VCaP (cell line): ENCODE measurements around the gene SCN10A.

ENCODE experiments used
- H3K27ac ChIP-seq: fragments of 450-650 bp; 2 replicates; pipeline ENCODE4 v1.5.1; 2017
- TF ChIP-seq, protein P1 (sequence below): fragments of 450-650 bp; conservative IDR thresholded peaks from 2 replicates; pipeline ENCODE4 v1.5.1; 2017; ENCODE audit warnings: mild to moderate bottlenecking, moderate library complexity

SCN10A gene

DNA sequence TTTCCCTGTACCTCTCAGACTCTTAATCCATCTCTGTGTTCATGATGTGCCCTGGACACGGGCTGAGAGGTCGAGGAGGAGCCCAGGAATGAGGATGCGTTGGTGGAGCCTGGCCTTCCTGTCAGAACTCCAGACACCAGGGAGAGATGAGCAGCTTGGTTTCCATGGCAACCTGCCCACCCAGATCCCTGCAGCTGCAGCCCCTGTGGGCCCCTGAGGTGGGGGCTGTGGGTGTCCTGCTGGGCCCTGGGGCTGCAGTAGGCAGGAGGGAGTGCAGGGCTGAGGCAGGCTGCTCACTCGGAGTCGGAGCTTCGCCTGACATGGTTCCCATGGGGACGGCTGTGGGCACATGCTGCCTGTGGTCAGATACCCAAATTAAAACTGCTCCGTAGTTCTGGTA lies 7.7 kb upstream of the SCN10A start:
- TF ChIP-seq, protein P1, sequence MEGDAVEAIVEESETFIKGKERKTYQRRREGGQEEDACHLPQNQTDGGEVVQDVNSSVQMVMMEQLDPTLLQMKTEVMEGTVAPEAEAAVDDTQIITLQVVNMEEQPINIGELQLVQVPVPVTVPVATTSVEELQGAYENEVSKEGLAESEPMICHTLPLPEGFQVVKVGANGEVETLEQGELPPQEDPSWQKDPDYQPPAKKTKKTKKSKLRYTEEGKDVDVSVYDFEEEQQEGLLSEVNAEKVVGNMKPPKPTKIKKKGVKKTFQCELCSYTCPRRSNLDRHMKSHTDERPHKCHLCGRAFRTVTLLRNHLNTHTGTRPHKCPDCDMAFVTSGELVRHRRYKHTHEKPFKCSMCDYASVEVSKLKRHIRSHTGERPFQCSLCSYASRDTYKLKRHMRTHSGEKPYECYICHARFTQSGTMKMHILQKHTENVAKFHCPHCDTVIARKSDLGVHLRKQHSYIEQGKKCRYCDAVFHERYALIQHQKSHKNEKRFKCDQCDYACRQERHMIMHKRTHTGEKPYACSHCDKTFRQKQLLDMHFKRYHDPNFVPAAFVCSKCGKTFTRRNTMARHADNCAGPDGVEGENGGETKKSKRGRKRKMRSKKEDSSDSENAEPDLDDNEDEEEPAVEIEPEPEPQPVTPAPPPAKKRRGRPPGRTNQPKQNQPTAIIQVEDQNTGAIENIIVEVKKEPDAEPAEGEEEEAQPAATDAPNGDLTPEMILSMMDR: no peak
- H3K27ac ChIP-seq: no peak overlapping the region

DNA sequence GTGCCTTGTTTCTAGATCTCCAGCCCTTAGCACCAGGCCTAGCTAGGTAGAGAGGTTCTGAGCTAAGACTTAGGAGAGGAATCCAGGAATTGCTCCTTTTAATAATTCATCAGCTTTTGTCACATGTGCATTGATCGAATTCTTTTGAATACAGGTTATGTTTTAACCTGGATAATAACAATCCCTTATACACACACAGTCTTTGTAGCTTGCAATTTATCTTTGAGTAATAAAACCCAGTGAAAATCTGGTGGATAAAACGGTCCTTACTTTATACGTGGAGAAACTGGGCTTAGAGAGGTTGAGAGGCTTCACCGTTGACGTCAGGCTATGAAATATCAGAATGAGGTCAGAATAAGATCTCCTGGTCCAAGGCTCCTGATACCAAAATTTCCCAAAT lies 7.2 kb upstream of the SCN10A start:
- TF ChIP-seq, protein P1: no peak
- no peak overlapping the region for H3K27ac ChIP-seq

DNA sequence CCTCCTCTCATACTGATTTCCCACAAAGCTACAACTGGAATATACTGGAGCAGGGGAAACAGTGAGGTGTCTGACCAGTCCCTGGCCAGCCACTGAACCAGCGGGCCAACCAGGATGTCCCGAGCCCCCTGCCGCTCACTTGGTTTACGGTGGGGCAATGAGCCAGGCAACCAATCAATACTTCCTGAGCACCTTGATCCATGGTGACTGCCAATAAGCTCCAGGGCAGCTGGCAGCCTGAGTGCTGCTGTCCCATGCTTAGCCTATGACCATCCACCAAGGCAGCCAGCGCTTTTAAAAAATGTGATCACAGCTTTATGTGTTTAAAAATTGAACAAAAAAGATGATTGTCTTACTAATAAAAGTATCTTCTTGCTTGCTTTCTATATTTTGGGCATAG lies 4.2 kb downstream of the SCN10A start:
- TF ChIP-seq, protein P1: no peak
- H3K27ac ChIP-seq: no peak overlapping the region

DNA sequence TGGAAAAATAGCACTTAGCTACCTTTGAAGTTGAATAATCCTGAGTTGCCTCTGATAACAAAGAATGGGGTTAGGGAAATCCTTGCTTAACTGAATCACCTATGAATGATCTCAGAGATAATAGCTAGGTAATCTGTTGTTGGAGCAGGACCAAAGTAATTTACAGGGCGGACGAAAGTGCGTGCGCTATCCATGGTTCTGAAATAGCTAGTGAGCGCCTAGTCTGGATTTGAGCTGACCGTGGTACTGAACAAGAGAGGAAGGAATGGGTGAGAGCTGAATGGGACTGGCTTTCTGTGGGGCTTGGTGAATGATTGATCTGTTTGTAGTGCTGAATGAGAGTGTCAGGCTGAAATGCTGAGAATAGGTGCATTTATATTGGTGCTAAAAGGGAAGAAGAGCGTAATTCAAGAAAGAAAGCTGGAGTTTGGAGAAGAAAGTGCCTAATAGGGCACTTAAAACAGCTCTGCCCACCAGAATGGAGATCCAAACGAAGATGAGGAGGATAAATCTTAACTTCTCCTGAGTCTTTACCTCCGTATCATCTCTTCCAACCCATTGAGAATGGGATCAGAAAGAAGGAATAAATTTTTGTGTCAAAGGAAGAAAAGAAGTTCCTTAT lies 10.1 kb downstream of the SCN10A start:
- TF ChIP-seq, protein P1: no peak
- H3K27ac ChIP-seq: no peak overlapping the region

DNA sequence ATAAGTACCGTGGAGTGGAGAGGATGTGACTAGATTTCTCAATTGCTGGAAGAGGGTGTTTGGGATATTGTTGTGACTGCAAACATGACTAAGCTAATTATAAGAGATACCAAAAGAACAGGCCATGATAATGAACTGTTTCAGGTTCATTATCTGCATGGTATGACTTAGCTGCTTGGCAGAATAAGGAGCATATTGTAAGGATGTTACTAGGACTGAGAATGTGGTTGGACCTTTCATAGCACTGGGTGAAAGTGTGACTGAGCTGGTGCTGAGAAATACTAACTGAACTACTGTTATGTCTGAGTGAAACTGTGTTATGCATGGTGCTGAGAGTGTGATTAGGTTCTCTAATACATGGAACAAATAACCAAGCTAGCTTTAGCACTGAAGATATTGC lies 11.0 kb downstream of the SCN10A start:
- no peak overlapping the region for H3K27ac ChIP-seq
- TF ChIP-seq, protein P1: no peak

DNA sequence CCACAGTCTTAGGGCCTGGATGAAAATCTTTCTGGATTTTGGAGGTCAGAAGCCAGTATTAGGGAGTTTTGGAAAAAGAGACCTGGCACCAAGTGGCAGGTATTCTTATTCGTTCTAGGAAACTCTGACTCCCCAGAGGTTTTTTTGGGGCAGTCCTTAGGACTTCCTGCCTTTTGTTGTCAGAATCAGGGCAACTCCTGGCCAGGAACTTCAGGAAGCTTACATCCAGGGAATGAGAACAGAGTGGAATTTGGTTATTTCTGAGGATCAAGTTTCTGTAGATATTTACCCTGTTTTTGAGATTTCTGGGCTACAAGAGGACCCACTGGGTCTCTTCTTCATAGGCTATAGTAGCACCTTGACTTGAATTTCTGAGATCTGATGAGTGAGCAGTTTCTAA lies 15.5 kb downstream of the SCN10A start:
- no peak overlapping the region for H3K27ac ChIP-seq
- TF ChIP-seq, protein P1: no peak

DNA sequence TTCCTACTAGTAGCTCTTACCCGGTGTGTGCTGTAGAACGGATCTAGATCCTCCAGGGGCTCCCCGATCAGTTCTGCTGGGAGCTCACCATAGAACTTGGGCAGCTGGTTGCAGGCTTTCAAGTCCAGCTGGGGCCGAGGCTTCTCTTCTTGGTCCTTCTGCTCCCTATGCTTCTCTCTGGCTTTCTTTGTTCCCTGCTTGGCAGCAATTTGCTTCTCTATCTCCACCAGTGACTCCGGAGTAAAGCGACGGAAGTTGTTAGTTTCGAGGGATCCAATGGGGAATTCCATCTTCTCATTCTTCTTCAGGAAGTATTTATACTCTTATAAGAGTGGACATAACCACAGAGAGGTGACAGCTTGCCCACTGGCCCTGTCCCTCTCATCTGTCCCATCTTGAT lies 22.3 kb downstream of the SCN10A start:
- TF ChIP-seq, protein P1: no peak
- no peak overlapping the region for H3K27ac ChIP-seq
